HG02610 (cell line): ENCODE measurements around the gene LRRN2.
"Not testable (repeated sequence)": the region's sequence is repeated elsewhere in the genome, so short reads cannot be mapped to it uniquely, and the experiment has no call there.

Experiments used
- ATAC-seq: cut with Tn5 transposase; IDR thresholded peaks from one replicate; pipeline ENCODE4 v1.9.1; 2021; ENCODE audit warnings: mild to moderate bottlenecking, moderate library complexity; ENCODE audit not compliant: unreplicated experiment

The LRRN2 gene

DNA sequence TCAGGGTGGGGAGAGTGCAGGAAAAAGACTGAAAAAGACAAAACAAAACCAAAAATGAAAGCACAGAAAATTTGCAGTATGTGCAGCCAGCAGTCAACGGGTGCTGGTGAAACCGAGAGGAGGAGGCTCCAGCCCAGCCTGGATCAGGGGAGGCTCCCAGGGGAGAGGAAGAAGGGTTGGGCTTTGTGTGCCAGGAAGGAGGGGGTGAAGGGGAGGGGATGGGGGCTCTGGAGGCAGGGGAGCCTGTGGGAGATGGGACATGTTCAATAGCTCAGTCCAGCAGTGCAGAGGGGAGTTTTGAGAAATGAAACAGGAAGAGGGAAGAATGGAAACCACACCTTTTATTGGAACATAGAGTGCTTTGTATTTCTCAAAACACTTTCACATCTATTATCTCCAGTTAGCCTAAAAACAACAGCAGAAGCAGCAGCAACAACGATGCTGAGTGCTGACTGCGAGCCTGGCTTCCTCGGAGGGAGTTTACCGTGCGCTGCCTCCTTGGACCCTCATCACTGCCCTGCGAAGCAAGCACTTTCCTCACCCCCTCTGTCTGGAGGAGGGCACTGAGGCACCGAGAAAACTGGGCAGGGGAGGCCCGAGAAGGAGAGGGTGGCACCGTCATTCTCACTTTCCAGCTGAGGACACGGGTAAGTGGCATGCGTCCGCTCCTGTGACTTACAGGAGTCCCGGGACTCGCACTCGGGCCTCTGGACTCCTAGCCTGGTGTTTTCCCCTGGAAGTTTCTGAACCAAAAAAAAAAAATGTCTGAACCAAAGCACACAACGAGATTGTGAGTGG, 106.5 kb downstream of the LRRN2 start:
- peak; percentile 63 for ATAC-seq

DNA sequence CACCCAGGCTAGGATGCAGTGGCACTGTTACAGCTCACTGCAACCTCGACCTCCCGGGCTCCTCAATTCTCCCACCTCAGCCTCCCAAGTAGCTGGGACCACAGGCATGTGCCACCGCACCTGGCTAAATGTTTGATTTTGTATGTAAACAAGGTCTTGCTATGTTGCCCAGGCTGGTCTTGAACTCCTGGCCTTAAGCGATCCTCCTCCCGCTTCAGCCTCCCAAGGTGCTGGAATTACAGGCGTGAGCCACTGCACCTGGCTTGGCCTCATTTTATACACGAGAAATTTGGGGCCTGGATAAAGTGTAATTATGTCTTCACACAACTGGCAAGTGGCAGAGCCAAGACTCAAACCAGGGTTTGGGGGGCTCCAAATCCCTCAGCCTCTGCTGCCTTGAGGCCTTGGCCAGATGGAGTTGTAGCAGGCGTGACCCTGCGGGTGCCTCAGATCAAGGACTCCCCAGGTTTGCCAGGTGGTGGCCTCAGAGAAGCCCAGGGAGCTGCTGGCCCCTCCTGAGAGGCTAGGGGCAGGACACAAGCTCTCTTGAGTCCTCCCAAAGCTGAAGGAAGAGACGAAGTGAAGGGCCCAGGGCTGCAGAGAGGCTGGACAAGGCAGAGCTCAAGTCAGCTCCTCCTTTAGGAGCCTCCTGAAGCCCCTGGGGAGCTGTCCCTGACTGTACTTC, 107.6 kb downstream of the LRRN2 start:
- ATAC-seq = no peak

DNA sequence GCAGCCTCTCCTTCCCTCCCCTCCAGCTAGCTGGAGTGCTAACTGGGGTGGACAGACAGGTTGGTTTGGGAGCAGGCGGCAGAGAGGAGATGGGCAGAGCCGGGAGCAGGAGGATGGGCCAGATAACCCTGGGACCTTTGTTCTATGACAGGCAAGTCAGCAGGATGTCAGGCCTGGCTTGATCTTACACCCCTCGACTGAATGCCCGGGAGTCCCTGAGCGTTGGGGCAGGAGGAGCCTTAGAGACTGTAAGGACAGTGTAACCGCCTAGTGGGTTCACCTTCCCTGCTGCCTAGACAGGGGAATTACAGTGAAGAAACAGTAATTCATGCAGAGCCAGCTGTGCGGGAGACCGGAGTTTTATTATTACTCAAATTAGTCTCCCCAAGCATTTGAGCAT, 109.1 kb downstream of the LRRN2 start:
- ATAC-seq = no peak

DNA sequence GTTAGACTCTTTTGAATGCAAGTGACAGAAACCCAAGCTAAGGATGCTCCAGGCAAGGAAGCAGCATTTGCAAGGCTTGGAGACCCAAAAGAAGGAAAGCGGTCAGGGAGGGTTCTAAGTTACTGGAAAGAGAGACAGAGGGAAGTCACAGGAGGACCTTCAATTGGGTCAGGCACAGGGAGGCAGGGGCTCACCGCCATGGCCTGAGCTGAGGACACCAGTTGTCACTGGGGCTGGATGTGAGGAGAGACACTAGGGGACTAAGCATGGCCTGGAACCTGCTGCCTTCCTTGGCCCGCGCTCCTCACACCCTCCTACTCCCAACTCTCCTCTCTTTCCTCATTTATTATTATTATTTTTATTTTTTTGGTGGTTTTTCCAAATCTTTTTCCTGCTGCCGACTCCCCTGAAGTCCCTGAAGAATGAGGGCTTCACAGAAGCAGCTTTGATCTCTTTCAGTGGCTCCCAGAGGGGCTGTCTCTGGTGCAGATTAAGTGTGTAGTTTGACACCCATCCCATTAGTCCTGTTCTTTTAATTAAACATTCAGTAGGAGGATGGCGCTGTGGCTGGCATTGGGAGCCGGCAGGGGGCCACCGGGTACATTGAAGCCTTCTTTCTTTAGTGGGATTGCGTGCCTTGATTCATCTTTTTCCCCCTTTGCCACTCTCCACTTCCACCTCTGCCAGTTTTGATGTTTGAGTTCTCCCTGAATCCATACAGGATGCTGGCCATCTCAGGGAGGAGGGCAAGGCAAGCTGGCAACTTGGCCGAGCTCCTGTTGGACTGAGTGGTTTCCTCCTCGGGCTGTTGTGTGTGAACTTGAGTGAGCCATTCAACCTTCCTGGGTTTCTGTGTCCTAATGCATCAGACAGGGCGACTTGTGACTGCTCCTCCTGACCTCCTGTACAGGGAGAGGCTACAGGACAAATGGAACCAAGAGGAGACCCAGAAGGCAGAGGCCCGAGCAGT, 110.0 kb downstream of the LRRN2 start:
- ATAC-seq = no peak

DNA sequence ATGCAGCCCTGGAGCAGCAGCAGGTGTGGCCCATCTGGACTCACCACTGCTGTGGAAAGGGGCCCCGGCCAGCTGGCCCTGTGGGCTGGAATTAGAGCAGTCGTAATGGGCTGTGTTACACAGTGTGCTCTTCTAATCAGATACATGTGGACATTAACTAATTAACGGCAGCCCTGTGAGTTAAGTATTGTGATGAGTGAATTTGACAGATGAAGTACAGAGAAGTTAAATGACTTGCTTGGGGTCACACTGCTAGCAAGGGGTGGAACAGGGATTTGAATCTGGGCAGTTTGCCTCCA, 110.7 kb downstream of the LRRN2 start:
- no peak for ATAC-seq

DNA sequence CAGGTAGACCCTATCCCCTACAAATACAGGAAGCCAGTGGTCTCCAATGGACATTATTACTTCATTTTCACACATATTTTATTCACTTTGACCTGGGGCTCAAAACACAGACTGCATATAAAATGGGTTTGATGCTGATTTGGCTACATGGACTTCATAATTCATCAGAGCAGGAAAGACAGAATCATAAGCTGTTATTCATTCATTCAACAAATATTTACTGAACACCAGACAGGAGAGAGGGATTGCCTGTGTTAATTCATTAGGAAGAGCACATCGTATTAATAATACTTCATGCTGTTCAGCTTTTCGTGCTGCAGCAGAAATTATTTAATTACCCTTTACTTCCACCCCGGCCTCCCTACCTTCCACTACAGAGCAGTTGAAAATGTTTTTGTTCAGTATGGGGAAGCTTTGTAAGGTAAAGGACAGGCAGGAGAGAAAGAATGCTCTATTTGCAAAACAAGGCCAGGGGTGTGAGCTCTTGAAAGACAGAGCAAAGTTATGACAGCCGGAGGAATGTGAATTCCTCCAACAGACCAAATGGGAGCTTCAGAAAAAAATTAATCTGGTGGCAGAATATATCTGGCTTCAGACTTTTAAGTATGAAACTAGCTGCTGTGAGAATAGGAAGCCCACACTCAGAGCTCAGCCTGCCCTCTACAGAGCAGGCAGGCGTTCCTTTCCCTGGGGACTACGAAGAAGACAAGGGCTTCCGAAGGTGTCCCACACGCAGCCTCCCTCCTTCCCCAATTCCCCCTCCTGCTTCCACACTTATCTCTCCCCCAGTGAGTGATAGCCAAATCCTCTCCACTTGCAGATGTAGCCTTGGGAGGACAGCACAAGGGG, 111.3 kb downstream of the LRRN2 start:
- ATAC-seq = no peak

DNA sequence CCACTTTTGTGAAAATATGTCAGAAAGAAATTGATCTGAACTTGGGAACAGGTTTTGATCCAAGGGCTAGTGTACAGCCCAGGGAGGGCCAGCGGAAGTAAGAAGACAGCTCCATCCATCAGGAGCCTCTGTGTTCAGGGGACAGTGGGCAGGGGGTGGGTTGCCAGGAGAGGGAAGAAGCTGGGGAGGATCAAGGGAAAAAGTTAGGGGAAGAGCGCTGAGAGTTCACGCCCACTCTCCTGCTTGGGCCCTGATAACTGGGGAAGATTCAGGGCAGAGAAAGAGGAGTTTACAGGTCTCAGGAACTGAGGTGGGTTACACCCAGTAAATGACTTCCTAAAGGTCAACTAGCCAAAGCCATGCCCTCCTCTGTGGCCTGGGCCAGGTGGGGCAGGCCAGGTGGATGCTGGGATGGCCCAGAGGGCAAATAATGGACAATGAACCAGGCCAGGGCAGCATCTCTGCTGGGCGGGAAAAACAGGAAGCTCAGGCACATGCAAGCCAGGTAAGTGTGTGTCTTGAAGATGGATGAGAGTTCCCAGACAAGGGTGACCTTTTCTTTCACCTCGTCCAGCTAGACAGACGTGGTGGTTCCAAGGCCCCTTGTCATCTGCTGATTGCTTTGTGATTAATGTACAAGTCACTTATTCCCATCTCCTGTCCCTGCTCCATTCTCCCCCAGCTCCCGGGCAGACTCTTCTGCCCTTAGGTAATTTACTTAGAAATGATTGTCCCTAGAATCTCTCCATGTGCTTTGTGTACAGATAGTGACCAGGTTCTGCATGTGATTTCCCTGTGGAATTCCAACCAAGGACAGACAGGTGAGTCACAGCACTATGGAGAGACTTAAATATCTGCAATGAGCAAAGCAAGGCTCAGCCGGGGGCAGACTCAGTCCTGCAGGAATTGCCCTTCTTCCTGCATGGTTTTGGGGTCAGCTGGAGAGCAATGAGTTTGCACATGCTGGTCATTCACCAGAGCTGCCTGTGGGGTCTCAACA, 112.3 kb downstream of the LRRN2 start:
- no peak for ATAC-seq

DNA sequence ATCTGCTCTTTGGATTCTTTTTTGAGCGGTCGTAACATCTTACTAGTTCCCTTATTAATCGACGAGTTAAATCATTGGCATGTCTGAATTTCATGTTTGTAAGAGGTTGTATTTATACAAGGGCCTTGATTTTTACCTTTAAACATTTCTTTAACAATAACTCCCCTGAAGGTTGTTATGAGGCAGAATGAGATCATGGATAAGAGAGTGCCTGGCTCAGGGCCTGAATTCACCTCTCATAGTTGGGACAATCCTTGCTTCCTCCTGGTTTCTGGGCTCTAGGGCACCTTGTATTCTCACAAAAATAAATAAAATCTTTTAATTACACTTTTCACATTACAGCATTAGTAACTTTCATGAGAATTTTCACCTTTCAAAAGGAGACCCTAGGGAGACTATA, 113.9 kb downstream of the LRRN2 start:
- ATAC-seq = no peak

DNA sequence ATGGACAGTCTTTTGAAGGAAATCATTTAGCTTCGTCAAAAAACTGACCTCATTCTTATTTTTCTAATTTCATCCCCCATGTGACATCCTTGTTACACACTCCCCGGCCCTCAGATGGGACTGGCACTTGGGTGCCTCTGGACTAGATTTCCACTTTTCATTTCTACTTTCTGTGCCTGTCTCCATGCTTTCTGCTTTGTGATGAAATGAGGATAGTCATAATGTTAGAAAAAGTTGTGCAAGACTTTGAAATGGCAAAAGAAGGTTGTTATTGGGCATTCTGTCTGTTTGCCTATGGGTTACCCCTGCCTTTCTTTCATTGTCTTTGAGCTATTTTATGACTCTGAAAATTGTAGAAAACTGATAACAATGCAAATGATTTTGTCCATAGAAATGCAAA, 114.4 kb downstream of the LRRN2 start:
- no peak for ATAC-seq

DNA sequence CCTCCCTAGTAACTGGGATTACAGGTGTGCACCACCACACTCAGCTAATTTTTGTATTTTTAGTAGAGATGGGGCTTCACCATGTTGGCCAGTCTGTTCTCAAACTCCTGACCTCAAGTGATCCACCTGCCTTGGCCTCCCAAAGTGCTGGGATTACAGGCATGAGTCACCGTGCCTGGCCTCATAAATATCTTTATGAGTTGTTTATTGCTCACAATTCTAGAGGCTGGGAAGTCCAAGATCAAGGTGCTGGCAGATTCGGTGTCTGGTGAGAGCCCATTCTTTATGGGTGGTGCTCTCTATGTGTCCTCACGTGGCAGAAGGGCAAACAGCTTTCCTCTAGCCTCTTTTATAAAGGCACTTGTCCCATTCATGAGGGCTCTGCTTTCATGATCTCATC, 115.5 kb downstream of the LRRN2 start:
- ATAC-seq = not testable (repeated sequence)

DNA sequence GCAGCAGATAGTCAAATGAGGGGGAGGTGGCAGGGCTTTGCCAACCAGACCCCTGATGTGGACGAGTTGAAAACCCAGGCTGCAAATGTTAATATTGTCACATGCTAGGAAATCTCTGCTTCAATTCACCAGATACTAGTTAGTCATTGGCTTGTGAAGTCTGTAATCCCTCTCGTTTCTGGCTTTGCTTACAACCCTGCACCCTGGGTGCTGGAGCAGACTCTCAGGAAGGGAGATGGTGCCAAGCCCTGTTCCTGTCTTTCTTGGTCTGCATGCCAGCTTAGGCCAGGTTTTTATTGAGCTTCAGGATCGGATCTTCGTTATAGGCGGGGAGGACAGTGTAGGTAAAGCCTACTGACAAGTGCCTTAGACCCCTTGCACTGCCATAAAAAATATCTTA, 116.1 kb downstream of the LRRN2 start:
- ATAC-seq = no peak

DNA sequence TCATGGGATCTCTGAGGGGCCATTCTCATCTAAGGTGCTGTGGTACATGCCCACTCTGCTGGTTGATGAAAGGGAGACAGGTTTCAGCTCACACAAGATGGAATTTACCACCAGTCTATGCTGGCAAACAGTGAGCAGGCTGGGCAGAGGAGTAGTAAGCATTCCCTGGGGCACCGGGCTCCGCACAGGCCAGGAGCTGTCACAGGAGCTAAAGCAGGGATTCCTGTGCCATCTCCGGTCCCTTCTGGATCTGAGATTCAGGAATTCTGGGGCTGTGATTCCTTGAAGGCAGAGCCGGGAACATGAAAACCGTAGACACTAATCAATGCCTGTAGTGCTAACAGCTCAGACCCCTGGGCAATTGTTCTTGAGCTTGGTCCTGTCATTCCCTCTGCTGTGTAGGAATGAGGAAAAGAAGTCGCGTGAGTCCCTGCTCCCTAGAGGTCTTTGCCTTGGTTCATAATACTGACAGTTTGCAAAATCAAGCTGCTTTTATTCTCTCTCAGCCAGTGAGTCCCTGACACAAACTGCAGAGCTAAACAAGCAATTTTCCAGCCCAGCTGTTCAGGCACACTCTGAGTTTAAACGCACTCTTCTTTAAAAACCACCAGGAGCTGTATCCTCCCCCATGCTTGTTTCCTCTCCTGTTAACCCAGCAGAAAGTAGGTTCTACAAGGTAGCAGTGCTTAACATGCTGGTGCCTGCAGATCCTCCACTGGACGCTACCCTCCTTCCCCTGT, 116.8 kb downstream of the LRRN2 start:
- ATAC-seq = no peak
